ENCODE data around the gene FBLIM1. TPM values are rescaled to one million over a fixed set of nuclear protein-coding genes. Genes with fewer than 3 reads are reported as not detected.

The FBLIM1 gene
- total RNA-seq, 2 experiments from 2014 or later = not detected

- Histone ChIP-seq H4K20me1 (ENCODE audit: insufficient read depth, low read length) (no peaks in the 10 kb centered on the region), H3K4me1 (ENCODE audit: insufficient read depth, low read length, poor library complexity, severe bottlenecking) (no peaks in the 10 kb centered on the region), H3K9me3 (ENCODE audit: low read length) (no peaks in the 10 kb centered on the region), H3K4me2 (ENCODE audit: low read length) (no peak overlapping the region), H3K9me2 (ENCODE audit: insufficient read depth, low read length) (no peaks in the 10 kb centered on the region), H3K36me3 (ENCODE audit: insufficient read depth, low read length) (peaks cover 27% of the 10 kb centered on the region; the same call in 1 of the 2 replicates), H3K27ac (ENCODE audit: low read depth, low read length, poor library complexity, severe bottlenecking) (no peak overlapping the region), H3K4me3 (ENCODE audit: low read depth, low read length, poor library complexity, severe bottlenecking) (no peak overlapping the region), H2AFZ (ENCODE audit: low read length) (no peak overlapping the region), H3K79me2 (ENCODE audit: insufficient read depth, low read depth, low read length) (no peaks in the 10 kb centered on the region)
- DNase-seq (ENCODE audit: low spot score) = no peak
- TF ChIP-seq EZH2phosphoT487 (IDR thresholded peaks at IDR 0.05; ENCODE audit: borderline replicate concordance, low read depth, low read length) = no peak
- TF ChIP-seq, protein P1, sequence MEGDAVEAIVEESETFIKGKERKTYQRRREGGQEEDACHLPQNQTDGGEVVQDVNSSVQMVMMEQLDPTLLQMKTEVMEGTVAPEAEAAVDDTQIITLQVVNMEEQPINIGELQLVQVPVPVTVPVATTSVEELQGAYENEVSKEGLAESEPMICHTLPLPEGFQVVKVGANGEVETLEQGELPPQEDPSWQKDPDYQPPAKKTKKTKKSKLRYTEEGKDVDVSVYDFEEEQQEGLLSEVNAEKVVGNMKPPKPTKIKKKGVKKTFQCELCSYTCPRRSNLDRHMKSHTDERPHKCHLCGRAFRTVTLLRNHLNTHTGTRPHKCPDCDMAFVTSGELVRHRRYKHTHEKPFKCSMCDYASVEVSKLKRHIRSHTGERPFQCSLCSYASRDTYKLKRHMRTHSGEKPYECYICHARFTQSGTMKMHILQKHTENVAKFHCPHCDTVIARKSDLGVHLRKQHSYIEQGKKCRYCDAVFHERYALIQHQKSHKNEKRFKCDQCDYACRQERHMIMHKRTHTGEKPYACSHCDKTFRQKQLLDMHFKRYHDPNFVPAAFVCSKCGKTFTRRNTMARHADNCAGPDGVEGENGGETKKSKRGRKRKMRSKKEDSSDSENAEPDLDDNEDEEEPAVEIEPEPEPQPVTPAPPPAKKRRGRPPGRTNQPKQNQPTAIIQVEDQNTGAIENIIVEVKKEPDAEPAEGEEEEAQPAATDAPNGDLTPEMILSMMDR (conservative IDR thresholded peaks at IDR 0.05; ENCODE audit: low read length) = no peak
- CTCF ChIA-PET (ENCODE audit: unreplicated experiment) = no interaction called here
- no TSS peak for BruUV-seq (replicated peaks)
- intact Hi-C loops (cut with micrococcal nuclease; ENCODE audit: unreplicated experiment) = no loop called here
- POLR2A ChIA-PET = no interaction called here
Observed at GRCh38 chr1:15724949-15725880, 33.4 kb upstream of the FBLIM1 start.

GRCh38 chr1:15726508-15726907, 32.1 kb upstream of the FBLIM1 start:
- no peak for DNase-seq (ENCODE audit: low spot score)
- H3K4me1 ChIP-seq (ENCODE audit: insufficient read depth, low read length, poor library complexity, severe bottlenecking) = no peaks in the 10 kb centered on the region
- ChIA-PET POLR2A (no interaction called here), CTCF (ENCODE audit: unreplicated experiment) (no interaction called here)
- BruUV-seq (replicated peaks) = no TSS peak
- TF ChIP-seq, protein P1 (conservative IDR thresholded peaks at IDR 0.05; ENCODE audit: low read length) = no peak
- no peak for TF ChIP-seq EZH2phosphoT487 (IDR thresholded peaks at IDR 0.05; ENCODE audit: borderline replicate concordance, low read depth, low read length)
- H3K36me3 ChIP-seq (ENCODE audit: insufficient read depth, low read length) = peaks cover 17% of the 10 kb centered on the region; the same call in 1 of the 2 replicates
- H3K79me2 ChIP-seq (ENCODE audit: insufficient read depth, low read depth, low read length) = no peaks in the 10 kb centered on the region
- no peak overlapping the region for H3K27ac ChIP-seq (ENCODE audit: low read depth, low read length, poor library complexity, severe bottlenecking)
- no peak overlapping the region for H2AFZ ChIP-seq (ENCODE audit: low read length)
- H3K4me2 ChIP-seq (ENCODE audit: low read length) = no peak overlapping the region
- intact Hi-C loops (cut with micrococcal nuclease; ENCODE audit: unreplicated experiment) = no loop called here
- no peaks in the 10 kb centered on the region for H3K9me3 ChIP-seq (ENCODE audit: low read length)
- H3K4me3 ChIP-seq (ENCODE audit: low read depth, low read length, poor library complexity, severe bottlenecking) = no peak overlapping the region
- H3K9me2 ChIP-seq (ENCODE audit: insufficient read depth, low read length) = no peaks in the 10 kb centered on the region
- H4K20me1 ChIP-seq (ENCODE audit: insufficient read depth, low read length) = no peaks in the 10 kb centered on the region

- CTCF ChIA-PET (ENCODE audit: unreplicated experiment) = no interaction called here
- H3K79me2 ChIP-seq (ENCODE audit: insufficient read depth, low read depth, low read length) = no peaks in the 10 kb centered on the region
- BruUV-seq (replicated peaks) = no TSS peak
- H3K36me3 ChIP-seq (ENCODE audit: insufficient read depth, low read length) = peaks cover 17% of the 10 kb centered on the region; the same call in 1 of the 2 replicates
- H3K4me1 ChIP-seq (ENCODE audit: insufficient read depth, low read length, poor library complexity, severe bottlenecking) = no peaks in the 10 kb centered on the region
- no peaks in the 10 kb centered on the region for H4K20me1 ChIP-seq (ENCODE audit: insufficient read depth, low read length)
- no peak overlapping the region for H3K4me3 ChIP-seq (ENCODE audit: low read depth, low read length, poor library complexity, severe bottlenecking)
- no peaks in the 10 kb centered on the region for H3K9me2 ChIP-seq (ENCODE audit: insufficient read depth, low read length)
- POLR2A ChIA-PET = interaction anchor here (0.6 kb wide), 2 partner anchors 13 to 655 kb away, joined by 3 read pairs; no protein-coding TSS in a partner anchor
- no peak for DNase-seq (ENCODE audit: low spot score)
- no peak overlapping the region for H3K4me2 ChIP-seq (ENCODE audit: low read length)
- H3K27ac ChIP-seq (ENCODE audit: low read depth, low read length, poor library complexity, severe bottlenecking) = no peak overlapping the region
- intact Hi-C loops (cut with micrococcal nuclease; ENCODE audit: unreplicated experiment) = no loop called here
- no peaks in the 10 kb centered on the region for H3K9me3 ChIP-seq (ENCODE audit: low read length)
- no peak overlapping the region for H2AFZ ChIP-seq (ENCODE audit: low read length)
- TF ChIP-seq, protein P1 (conservative IDR thresholded peaks at IDR 0.05; ENCODE audit: low read length) = no peak
- TF ChIP-seq EZH2phosphoT487 (IDR thresholded peaks at IDR 0.05; ENCODE audit: borderline replicate concordance, low read depth, low read length) = no peak
Observed at GRCh38 chr1:15727021-15727420, 31.6 kb upstream of the FBLIM1 start.

Measured in OCI-LY7 (cell line).